Measurements from ENCODE around the gene CAMTA1.

DNA sequence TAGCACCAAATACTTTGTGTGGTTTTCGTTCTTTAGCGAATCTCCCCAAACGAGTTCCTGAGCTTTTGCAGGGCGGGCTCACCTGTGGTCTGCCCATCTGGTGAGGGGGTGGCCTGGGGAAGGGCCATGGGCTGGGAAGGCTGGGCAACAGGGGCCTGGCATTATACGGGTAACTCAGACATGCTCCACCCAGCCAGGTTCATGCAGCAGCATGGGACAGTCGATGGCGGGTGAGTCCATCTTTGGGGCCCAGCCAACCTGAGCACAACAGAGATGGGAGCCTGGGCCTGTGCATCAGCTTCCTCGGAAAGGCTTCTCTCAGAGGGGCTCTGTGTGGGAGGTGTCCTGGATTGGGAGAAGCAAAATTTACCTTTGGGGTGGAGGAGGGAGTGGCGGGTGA lies 302.6 kb downstream of the CAMTA1 start:
- TF ChIP-seq GATA2 (CRISPR knock-in tag; IDR thresholded peaks at IDR 0.05), result no peak
- TF ChIP-seq, protein P1, sequence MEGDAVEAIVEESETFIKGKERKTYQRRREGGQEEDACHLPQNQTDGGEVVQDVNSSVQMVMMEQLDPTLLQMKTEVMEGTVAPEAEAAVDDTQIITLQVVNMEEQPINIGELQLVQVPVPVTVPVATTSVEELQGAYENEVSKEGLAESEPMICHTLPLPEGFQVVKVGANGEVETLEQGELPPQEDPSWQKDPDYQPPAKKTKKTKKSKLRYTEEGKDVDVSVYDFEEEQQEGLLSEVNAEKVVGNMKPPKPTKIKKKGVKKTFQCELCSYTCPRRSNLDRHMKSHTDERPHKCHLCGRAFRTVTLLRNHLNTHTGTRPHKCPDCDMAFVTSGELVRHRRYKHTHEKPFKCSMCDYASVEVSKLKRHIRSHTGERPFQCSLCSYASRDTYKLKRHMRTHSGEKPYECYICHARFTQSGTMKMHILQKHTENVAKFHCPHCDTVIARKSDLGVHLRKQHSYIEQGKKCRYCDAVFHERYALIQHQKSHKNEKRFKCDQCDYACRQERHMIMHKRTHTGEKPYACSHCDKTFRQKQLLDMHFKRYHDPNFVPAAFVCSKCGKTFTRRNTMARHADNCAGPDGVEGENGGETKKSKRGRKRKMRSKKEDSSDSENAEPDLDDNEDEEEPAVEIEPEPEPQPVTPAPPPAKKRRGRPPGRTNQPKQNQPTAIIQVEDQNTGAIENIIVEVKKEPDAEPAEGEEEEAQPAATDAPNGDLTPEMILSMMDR (IDR thresholded peaks at IDR 0.05), result no peak
- no peak for TF ChIP-seq NFIC (IDR thresholded peaks at IDR 0.05; ENCODE audit: borderline replicate concordance)
- TF ChIP-seq SMC3 (IDR thresholded peaks at IDR 0.05; ENCODE audit: low read depth, low read length), result no peak
- TF ChIP-seq, protein P2, sequence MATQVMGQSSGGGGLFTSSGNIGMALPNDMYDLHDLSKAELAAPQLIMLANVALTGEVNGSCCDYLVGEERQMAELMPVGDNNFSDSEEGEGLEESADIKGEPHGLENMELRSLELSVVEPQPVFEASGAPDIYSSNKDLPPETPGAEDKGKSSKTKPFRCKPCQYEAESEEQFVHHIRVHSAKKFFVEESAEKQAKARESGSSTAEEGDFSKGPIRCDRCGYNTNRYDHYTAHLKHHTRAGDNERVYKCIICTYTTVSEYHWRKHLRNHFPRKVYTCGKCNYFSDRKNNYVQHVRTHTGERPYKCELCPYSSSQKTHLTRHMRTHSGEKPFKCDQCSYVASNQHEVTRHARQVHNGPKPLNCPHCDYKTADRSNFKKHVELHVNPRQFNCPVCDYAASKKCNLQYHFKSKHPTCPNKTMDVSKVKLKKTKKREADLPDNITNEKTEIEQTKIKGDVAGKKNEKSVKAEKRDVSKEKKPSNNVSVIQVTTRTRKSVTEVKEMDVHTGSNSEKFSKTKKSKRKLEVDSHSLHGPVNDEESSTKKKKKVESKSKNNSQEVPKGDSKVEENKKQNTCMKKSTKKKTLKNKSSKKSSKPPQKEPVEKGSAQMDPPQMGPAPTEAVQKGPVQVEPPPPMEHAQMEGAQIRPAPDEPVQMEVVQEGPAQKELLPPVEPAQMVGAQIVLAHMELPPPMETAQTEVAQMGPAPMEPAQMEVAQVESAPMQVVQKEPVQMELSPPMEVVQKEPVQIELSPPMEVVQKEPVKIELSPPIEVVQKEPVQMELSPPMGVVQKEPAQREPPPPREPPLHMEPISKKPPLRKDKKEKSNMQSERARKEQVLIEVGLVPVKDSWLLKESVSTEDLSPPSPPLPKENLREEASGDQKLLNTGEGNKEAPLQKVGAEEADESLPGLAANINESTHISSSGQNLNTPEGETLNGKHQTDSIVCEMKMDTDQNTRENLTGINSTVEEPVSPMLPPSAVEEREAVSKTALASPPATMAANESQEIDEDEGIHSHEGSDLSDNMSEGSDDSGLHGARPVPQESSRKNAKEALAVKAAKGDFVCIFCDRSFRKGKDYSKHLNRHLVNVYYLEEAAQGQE (IDR thresholded peaks at IDR 0.05; ENCODE audit: low read depth, low read length), result no peak
- no peak for TF ChIP-seq EZH2phosphoT487 (IDR thresholded peaks at IDR 0.05; ENCODE audit: borderline replicate concordance, low read depth)
- TF ChIP-seq FOXM1 (IDR thresholded peaks at IDR 0.05; ENCODE audit: low read depth), result no peak
- no peak for TF ChIP-seq RXRA (IDR thresholded peaks at IDR 0.05; ENCODE audit: borderline replicate concordance, low read depth)
- TF ChIP-seq RAD21 (IDR thresholded peaks at IDR 0.05; ENCODE audit: low read length), result no peak
- no peak for TF ChIP-seq MEF2A (IDR thresholded peaks at IDR 0.05; ENCODE audit: borderline replicate concordance, low read depth)
- TF ChIP-seq JUND (IDR thresholded peaks at IDR 0.05), result no peak
- TF ChIP-seq POLR2AphosphoS5 (IDR thresholded peaks at IDR 0.05; ENCODE audit: low read depth, low read length), result no peak
- no peak for TF ChIP-seq FOXJ3 (CRISPR knock-in tag; IDR thresholded peaks at IDR 0.05)
- TF ChIP-seq, protein P3, sequence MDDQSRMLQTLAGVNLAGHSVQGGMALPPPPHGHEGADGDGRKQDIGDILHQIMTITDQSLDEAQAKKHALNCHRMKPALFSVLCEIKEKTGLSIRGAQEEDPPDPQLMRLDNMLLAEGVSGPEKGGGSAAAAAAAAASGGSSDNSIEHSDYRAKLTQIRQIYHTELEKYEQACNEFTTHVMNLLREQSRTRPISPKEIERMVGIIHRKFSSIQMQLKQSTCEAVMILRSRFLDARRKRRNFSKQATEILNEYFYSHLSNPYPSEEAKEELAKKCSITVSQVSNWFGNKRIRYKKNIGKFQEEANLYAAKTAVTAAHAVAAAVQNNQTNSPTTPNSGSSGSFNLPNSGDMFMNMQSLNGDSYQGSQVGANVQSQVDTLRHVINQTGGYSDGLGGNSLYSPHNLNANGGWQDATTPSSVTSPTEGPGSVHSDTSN (IDR thresholded peaks at IDR 0.05), result no peak
